Neural cell (in vitro differentiated cells): ENCODE data around the gene PGAP6. TPM values are rescaled to one million over a fixed set of nuclear protein-coding genes. Genes with fewer than 3 reads are reported as not detected.

Experiments used
- H2AFZ ChIP-seq: fragments of 200-600, 300-800 bp; sonication (generic), shearing (Covaris generic); 2 replicates; pipeline ENCODE4 v1.6.0; 2014; ENCODE audit warnings: low read depth, mild to moderate bottlenecking, antibody characterized with exemption, low read length, moderate library complexity
- H3F3A ChIP-seq: fragments of 200-600 bp; shearing (Covaris generic); 2 replicates; pipeline ENCODE4 v1.6.1; 2016; ENCODE audit warnings: mild to moderate bottlenecking, moderate library complexity, mixed read lengths, antibody characterized with exemption, low read length; ENCODE audit not compliant: insufficient read depth, poor library complexity, severe bottlenecking
- H3K27ac ChIP-seq: fragments of 200-600, 300-800 bp; sonication (generic), shearing (Covaris generic); 2 replicates; pipeline ENCODE4 v1.5.1; 2014; ENCODE audit warnings: mild to moderate bottlenecking, low read length, moderate library complexity
- H3K27me3 ChIP-seq: fragments of 300-800, 200-600 bp; sonication (generic), shearing (Covaris generic); 2 replicates; pipeline ENCODE4 v1.6.0; 2014; ENCODE audit warnings: mild to moderate bottlenecking, low read depth, low read length, moderate library complexity; ENCODE audit not compliant: insufficient read depth
- H3K36me3 ChIP-seq: fragments of 300-800, 200-600 bp; sonication (generic), shearing (Covaris generic); 2 replicates; pipeline ENCODE4 v1.5.1; 2014; ENCODE audit warnings: mild to moderate bottlenecking, antibody characterized with exemption, low read length, moderate library complexity; ENCODE audit not compliant: insufficient read depth
- H3K4me2 ChIP-seq: fragments of 300-800, 200-600 bp; sonication (generic), shearing (Covaris generic); 2 replicates; pipeline ENCODE4 v1.6.0; 2014; ENCODE audit warnings: mild to moderate bottlenecking, low read length
- H3K4me3 ChIP-seq: fragments of 300-800, 200-600 bp; sonication (generic), shearing (Covaris generic); 2 replicates; pipeline ENCODE4 v1.5.1; 2014; ENCODE audit warnings: mild to moderate bottlenecking, low read length, moderate library complexity
- H3K79me2 ChIP-seq: fragments of 200-600 bp; shearing (Covaris generic); replicated peaks from 2 replicates; pipeline ENCODE4 v1.6.0; 2014; ENCODE audit warnings: mild to moderate bottlenecking, low read length, moderate library complexity; ENCODE audit not compliant: insufficient read depth
- H3K9ac ChIP-seq: fragments of 300-800, 200-600 bp; sonication (generic), shearing (Covaris generic); 2 replicates; pipeline ENCODE4 v1.6.1; 2016; ENCODE audit warnings: mild to moderate bottlenecking, low read length, mixed read lengths
- H3K9me2 ChIP-seq: fragments of 200-600 bp; shearing (Covaris generic); 2 replicates; pipeline ENCODE4 v1.6.1; 2016; ENCODE audit warnings: mild to moderate bottlenecking, low read length, mixed read lengths; ENCODE audit not compliant: insufficient read depth
- H3K9me3 ChIP-seq: fragments of 200-600, 300-800 bp; sonication (generic), shearing (Covaris generic); 2 replicates; pipeline ENCODE4 v1.6.1; 2016; ENCODE audit warnings: mild to moderate bottlenecking, mixed run types, low read length, moderate library complexity, mixed read lengths
- H4K20me1 ChIP-seq: fragments of 200-600 bp; shearing (Covaris generic); 2 replicates; pipeline ENCODE4 v1.6.1; 2016; ENCODE audit warnings: mild to moderate bottlenecking, mixed run types; ENCODE audit not compliant: insufficient read depth
- CTCF ChIP-seq: fragments of 450-650 bp; IDR thresholded peaks from 2 replicates; pipeline ENCODE4 v1.5.1; 2014; ENCODE audit warnings: antibody characterized with exemption, mild to moderate bottlenecking, moderate library complexity; ENCODE audit not compliant: poor library complexity, severe bottlenecking
- EP300 ChIP-seq: fragments of 450-650 bp; conservative IDR thresholded peaks from 2 replicates; pipeline ENCODE4 v1.6.1; 2014; ENCODE audit warnings: antibody characterized with exemption, mild to moderate bottlenecking, moderate library complexity; ENCODE audit not compliant: poor library complexity, severe bottlenecking
- EZH2 ChIP-seq: fragments of 200-600, 300-800 bp; shearing (Covaris generic), sonication (generic); IDR thresholded peaks from 2 replicates; pipeline ENCODE4 v1.6.1; 2014; ENCODE audit warnings: antibody characterized with exemption, low read length, borderline replicate concordance, mild to moderate bottlenecking; ENCODE audit not compliant: insufficient read depth, poor library complexity, severe bottlenecking
- MXI1 ChIP-seq: fragments of 450-650 bp; conservative IDR thresholded peaks from 2 replicates; pipeline ENCODE4 v1.6.1; 2014; ENCODE audit warnings: antibody characterized with exemption, mild to moderate bottlenecking; ENCODE audit not compliant: poor library complexity, severe bottlenecking
- POLR2AphosphoS5 ChIP-seq: IDR thresholded peaks from 2 replicates; pipeline ENCODE4 v1.6.1; 2012
- RAD21 ChIP-seq: fragments of 450-650 bp; conservative IDR thresholded peaks from 2 replicates; pipeline ENCODE4 v1.6.1; 2014; ENCODE audit warnings: antibody characterized with exemption, mild to moderate bottlenecking, moderate library complexity
- REST ChIP-seq: IDR thresholded peaks from 2 replicates; pipeline ENCODE4 v1.6.1; 2012; ENCODE audit warnings: borderline replicate concordance
- SMC3 ChIP-seq: fragments of 450-650 bp; conservative IDR thresholded peaks from 2 replicates; pipeline ENCODE4 v1.6.1; 2014; ENCODE audit warnings: antibody characterized with exemption, mild to moderate bottlenecking, moderate library complexity; ENCODE audit not compliant: poor library complexity
- TAF1 ChIP-seq: IDR thresholded peaks from 2 replicates; pipeline ENCODE4 v1.6.1; 2012; ENCODE audit warnings: low read depth
- polyA plus RNA-seq: library from polyadenylated mRNA; depleted of rRNA; stranded (reverse); fragments of >200 nt; gene quantifications from 2 replicates; pipeline ENCODE4 v1.2.3, GENCODE V29; 2014

The PGAP6 gene
- polyA plus RNA-seq, 1 donor from 2014 or later, result 47.3 TPM

- no peaks in the 10 kb centered on the region for H4K20me1 ChIP-seq
- H3K4me3 ChIP-seq, result no peak overlapping the region
- H3K27me3 ChIP-seq, result no peaks in the 10 kb centered on the region
- H2AFZ ChIP-seq, result no peak overlapping the region
- H3K27ac ChIP-seq, result no peak overlapping the region
- H3K9me3 ChIP-seq, result no peaks in the 10 kb centered on the region
- H3K9ac ChIP-seq, result no peak overlapping the region
- H3K36me3 ChIP-seq, result no peaks in the 10 kb centered on the region
- H3K9me2 ChIP-seq, result no peaks in the 10 kb centered on the region
- no peaks in the 10 kb centered on the region for H3K79me2 ChIP-seq
- no peaks in the 10 kb centered on the region for H3F3A ChIP-seq
- TF ChIP-seq TAF1 (no peak), REST (no peak), SMC3 (no peak)
- H3K4me2 ChIP-seq, result no peak overlapping the region
Measured at GRCh38 chr16:359067-359763, 22.6 kb downstream of the PGAP6 start.

- no peaks in the 10 kb centered on the region for H3F3A ChIP-seq
- H3K9ac ChIP-seq, result no peak overlapping the region
- no peaks in the 10 kb centered on the region for H3K79me2 ChIP-seq
- no peaks in the 10 kb centered on the region for H3K36me3 ChIP-seq
- no peaks in the 10 kb centered on the region for H3K27me3 ChIP-seq
- TF ChIP-seq SMC3 (no peak), EP300 (no peak), TAF1 (no peak), EZH2 (no peak), CTCF (no peak), REST (no peak), RAD21 (no peak), POLR2AphosphoS5 (no peak), MXI1 (no peak)
- H3K4me3 ChIP-seq, result no peak overlapping the region
- no peak overlapping the region for H3K27ac ChIP-seq
- no peaks in the 10 kb centered on the region for H4K20me1 ChIP-seq
- no peak overlapping the region for H3K4me2 ChIP-seq
- no peak overlapping the region for H2AFZ ChIP-seq
- H3K9me2 ChIP-seq, result no peaks in the 10 kb centered on the region
- no peaks in the 10 kb centered on the region for H3K9me3 ChIP-seq
Measured at GRCh38 chr16:356741-357140, 25.0 kb downstream of the PGAP6 start.
